Mucosa of rectum (tissue), 2 donors: ENCODE data around the gene LARGE1.

Experiments
- H3K27ac ChIP-seq, 2 donors: one replicate each; pipeline ENCODE4 v1.7.0; 2013; ENCODE audit warnings: inconsistent platforms in 2 of 2, low read depth in 2 of 2, low read length in 2 of 2
- H3K27me3 ChIP-seq, 2 donors: one replicate each; pipeline ENCODE4 v1.7.0; 2013; ENCODE audit warnings: low read length in 2 of 2; ENCODE audit not compliant: control insufficient read depth in 2 of 2, insufficient read depth in 2 of 2
- H3K36me3 ChIP-seq, 2 donors: one replicate each; pipeline ENCODE4 v1.7.0; 2013; ENCODE audit warnings: low read length in 2 of 2; ENCODE audit not compliant: control insufficient read depth in 2 of 2, insufficient read depth in 2 of 2
- H3K4me1 ChIP-seq, 2 donors: one replicate each; pipeline ENCODE4 v1.7.0; 2013; ENCODE audit warnings: low read length in 2 of 2, mild to moderate bottlenecking in 1 of 2; ENCODE audit not compliant: control insufficient read depth in 2 of 2, insufficient read depth in 2 of 2
- H3K4me3 ChIP-seq, 2 donors: one replicate each; pipeline ENCODE4 v1.7.0; 2013; ENCODE audit warnings: low read length in 2 of 2
- H3K9ac ChIP-seq, 2 donors: one replicate each; pipeline ENCODE4 v1.7.0; 2013; ENCODE audit warnings: low read length in 2 of 2, low read depth in 1 of 2, mild to moderate bottlenecking in 1 of 2
- H3K9me3 ChIP-seq, 2 donors: one replicate each; pipeline ENCODE4 v1.7.0; 2013; ENCODE audit warnings: low read length in 2 of 2; ENCODE audit not compliant: control insufficient read depth in 2 of 2
- donor health status: healthy.
- donor health status: Normal muscosa, but diverticular disease.

Gene LARGE1

DNA sequence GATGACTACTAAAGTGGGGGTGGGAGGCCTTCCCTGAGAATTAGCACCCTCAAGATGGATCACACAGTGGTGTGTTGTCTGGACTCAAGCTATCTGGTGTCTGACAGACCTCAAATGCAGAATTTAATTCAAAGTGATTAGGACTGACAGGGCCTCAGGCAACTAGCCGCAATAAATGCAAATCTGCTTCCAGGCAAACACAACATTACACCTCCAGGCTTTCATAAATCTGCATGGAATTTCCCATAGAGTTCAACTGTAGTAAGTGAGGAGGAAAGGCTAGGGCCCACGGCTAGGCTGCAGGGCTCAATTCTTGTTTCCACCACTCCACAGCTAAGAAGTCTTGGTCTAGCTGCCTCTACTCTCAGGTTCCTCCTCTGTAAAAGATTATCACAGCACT is 331.4 kb downstream of the LARGE1 start:
- Histone ChIP-seq H3K36me3 (no peaks in the 10 kb centered on the region), H3K4me1 (no peaks in the 10 kb centered on the region), H3K9ac (no peak overlapping the region), H3K9me3 (no peaks in the 10 kb centered on the region), H3K4me3 (no peak overlapping the region), H3K27me3 (no peaks in the 10 kb centered on the region), H3K27ac (no peak overlapping the region)

DNA sequence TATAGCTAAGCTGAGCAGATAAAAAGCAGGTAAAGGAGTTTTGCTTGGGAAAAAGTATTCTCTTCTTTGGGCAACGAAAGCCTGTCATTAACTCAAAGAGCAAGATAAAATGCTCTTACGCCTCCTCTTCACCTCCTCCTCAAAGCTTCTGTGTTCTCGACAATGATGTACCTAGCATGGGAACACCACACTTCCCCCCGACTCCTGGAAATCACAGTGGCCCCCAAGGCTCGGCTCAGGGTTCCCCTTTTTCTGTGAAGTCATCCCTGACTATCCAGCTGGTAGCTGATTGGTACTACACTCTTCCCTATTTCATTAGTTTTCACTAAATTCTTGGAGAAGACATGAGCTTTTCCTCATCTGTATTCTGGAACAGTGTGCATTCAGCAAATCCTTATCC is 336.1 kb downstream of the LARGE1 start:
- H3K27me3 ChIP-seq, result no peaks in the 10 kb centered on the region

DNA sequence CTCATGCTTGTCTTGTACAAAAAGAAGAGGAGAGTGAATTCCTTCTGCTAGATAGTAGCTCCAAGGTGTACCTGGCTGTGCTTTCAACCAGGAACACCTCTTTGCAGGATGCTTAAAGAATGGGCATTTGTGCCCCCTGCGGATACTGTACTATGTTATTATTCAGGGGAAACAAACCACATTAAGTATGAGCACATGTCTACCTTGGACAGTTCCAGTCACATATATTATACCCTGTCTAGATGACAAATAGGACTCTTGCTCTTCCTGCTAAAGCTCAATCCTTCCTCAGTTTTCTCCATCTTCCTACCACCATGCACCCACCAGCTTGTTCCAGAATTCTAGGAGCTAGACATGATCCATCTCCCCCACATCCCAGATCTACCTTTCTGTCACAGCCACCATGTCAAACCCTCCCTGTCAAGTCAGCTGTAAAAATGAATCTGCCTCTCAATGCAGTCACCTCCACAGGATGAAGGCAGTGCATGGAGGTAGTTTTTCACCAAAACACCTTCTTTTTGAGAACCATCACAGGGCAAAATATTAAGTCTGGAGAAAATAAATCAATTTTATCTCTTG is 337.4 kb downstream of the LARGE1 start:
- H3K27ac ChIP-seq, result no peak overlapping the region
- H3K9me3 ChIP-seq, result no peaks in the 10 kb centered on the region
- H3K4me1 ChIP-seq, result peaks cover 0 to 2% of the 10 kb centered on the region in 2 donors
- H3K27me3 ChIP-seq, result no peaks in the 10 kb centered on the region
- H3K9ac ChIP-seq, result no peak overlapping the region
- H3K4me3 ChIP-seq, result no peak overlapping the region
- no peaks in the 10 kb centered on the region for H3K36me3 ChIP-seq

More for the DNA sequence above, 336.1 kb downstream of the LARGE1 start:
- Histone ChIP-seq H3K9ac (no peak overlapping the region), H3K4me1 (peaks cover 0 to 2% of the 10 kb centered on the region in 2 donors), H3K9me3 (no peaks in the 10 kb centered on the region), H3K4me3 (no peak overlapping the region), H3K36me3 (no peaks in the 10 kb centered on the region), H3K27ac (no peak overlapping the region)

DNA sequence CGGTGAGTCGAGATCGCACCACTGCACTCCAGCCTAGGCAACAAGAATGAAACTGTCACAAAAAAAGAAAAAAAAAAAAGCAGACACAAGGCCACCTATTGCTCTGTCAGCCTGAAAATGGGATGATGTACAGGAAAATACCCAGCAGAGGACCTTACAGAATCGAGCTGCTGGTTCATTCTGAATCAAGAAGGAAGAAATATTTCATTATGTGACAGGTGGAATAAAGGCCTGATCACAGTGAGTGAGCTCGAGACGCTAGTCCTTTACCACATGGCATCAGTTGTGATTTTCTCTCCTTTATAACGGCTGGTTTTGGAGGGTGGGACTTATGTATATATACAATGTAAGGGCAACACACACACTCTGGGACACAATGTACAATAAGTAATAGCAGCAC is 340.0 kb downstream of the LARGE1 start:
- Histone ChIP-seq H3K27me3 (no peaks in the 10 kb centered on the region), H3K4me1 (peaks cover 0 to 2% of the 10 kb centered on the region in 2 donors), H3K9me3 (no peaks in the 10 kb centered on the region), H3K9ac (no peak overlapping the region), H3K27ac (no peak overlapping the region), H3K36me3 (no peaks in the 10 kb centered on the region), H3K4me3 (no peak overlapping the region)

DNA sequence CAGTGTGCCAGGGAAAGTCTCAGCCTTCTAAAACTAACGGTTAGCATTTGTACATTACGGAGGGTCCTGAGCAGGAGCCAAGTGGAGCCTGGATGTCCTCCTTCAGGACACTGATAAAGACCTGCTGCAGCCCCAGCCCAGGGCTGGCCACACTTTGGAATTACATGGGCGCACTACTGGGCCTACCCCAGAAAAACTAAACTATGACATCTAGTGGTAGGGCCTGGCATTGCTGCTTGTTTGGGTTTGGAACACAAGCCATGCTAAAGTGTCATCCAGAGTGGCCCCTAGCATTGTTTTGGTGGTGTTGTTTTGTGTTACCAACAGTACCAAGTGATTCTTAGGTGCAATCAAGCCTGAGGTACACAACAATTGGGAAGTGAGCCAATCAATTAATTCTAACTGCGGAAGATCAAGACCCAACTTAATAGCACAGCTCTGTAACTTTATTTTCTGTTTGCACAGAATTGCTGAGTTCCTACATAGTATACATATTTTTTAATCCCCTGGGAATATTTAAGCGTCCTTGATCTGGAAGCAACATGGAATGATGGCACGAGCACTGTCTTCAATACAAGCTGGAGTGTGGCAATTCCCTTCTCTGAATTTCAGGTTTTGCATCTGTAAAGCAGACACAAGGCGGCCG is 340.7 kb downstream of the LARGE1 start:
- Histone ChIP-seq H3K36me3 (no peaks in the 10 kb centered on the region), H3K27ac (no peak overlapping the region), H3K9ac (no peak overlapping the region), H3K4me1 (peaks cover 0 to 2% of the 10 kb centered on the region in 2 donors), H3K9me3 (no peaks in the 10 kb centered on the region), H3K4me3 (no peak overlapping the region), H3K27me3 (no peaks in the 10 kb centered on the region)

DNA sequence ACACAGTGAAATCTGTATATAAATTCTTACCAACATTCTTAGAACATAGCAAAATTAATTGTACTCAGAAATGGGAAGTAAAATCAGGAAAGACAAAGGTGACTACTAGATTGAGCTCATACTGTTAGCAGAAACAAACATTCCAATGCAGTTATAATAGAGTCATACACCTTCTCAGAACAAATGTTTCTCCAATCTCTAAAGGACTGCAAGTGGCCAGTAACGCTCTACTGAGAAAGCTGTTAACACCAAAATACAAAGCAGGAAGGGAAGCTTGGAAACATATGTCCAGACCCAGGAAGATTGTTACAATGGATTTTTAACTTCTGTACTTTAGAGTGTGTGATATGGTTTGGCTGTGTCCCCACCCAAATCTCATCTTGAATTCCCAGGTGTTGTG is 341.5 kb downstream of the LARGE1 start:
- no peaks in the 10 kb centered on the region for H3K36me3 ChIP-seq
- H3K4me1 ChIP-seq, result peaks cover 0 to 2% of the 10 kb centered on the region in 2 donors
- no peak overlapping the region for H3K4me3 ChIP-seq
- H3K27ac ChIP-seq, result no peak overlapping the region
- H3K9ac ChIP-seq, result no peak overlapping the region
- no peaks in the 10 kb centered on the region for H3K27me3 ChIP-seq
- no peaks in the 10 kb centered on the region for H3K9me3 ChIP-seq

DNA sequence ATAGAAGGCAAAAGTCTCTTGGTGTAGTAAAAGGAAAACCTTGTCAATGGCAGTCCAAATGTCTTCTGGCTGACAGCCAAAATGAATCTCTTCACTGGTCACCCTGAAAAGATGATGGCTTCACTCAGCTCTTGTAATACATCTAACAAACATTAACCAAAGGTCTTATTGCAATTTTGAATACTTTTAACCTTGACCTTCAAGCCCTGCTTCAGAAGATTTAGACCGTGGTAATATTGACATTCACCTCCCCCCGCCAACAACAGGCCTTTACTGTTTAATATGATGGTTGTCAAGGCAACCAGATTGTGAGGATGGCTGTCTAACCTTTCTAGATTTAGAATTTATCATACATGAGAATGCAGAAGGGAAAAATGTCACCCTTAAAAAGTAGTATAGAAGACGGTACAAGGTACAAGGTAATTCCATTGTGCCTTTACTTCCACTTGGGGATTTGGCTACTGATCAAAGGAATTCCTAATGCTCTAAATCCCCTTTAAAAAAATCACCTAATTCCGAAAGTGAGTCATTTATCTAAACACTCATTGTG is 342.3 kb downstream of the LARGE1 start:
- no peak overlapping the region for H3K9ac ChIP-seq
- H3K4me3 ChIP-seq, result no peak overlapping the region

DNA sequence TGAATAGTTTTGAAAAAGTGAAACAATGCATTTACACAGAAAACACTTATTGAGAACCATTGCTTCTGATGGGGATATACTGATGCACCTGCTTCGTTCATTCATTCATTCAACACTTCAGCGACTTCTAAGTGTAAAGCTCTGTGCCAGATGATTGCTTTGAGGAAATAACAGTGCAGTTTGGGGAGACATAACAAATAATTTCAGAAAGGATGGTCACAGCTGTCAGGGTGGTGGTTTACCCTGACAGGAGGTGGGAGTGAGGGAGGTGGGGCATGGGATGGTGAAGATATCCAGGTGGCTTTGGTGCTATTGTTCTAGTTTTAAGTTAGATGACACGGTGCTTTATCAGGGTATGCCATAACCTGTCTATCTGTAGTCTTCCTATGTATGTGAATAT is 344.1 kb downstream of the LARGE1 start:
- Histone ChIP-seq H3K9ac (no peak overlapping the region), H3K4me3 (no peak overlapping the region), H3K4me1 (peaks cover 0 to 2% of the 10 kb centered on the region in 2 donors), H3K27ac (no peak overlapping the region), H3K9me3 (no peaks in the 10 kb centered on the region), H3K36me3 (no peaks in the 10 kb centered on the region), H3K27me3 (no peaks in the 10 kb centered on the region)

More for the DNA sequence above, 342.3 kb downstream of the LARGE1 start:
- Histone ChIP-seq H3K36me3 (no peaks in the 10 kb centered on the region), H3K27me3 (no peaks in the 10 kb centered on the region), H3K27ac (no peak overlapping the region), H3K4me1 (peaks cover 0 to 2% of the 10 kb centered on the region in 2 donors), H3K9me3 (no peaks in the 10 kb centered on the region)

DNA sequence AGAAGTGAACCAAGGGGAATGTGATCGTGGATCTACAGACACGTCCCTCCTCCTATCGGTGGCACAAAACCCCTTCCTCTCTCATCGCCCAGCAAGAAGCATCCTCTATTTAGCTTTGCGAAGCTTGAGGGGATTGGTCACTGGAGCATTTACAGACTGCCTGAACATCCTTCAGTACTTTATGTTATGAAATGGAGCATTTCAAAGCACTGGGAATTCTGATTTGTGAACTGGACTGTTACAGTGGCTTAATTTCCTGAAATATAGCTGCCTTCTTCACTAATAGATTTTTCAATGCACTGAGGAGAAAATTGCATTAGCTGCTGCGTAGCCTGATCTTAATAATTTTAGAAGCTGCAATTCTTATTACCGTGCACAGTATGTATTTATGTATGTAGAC is 344.5 kb downstream of the LARGE1 start:
- Histone ChIP-seq H3K36me3 (no peaks in the 10 kb centered on the region), H3K27ac (no peak overlapping the region), H3K27me3 (no peaks in the 10 kb centered on the region), H3K4me1 (peaks cover 0 to 2% of the 10 kb centered on the region in 2 donors), H3K9ac (no peak overlapping the region), H3K4me3 (no peak overlapping the region), H3K9me3 (no peaks in the 10 kb centered on the region)

DNA sequence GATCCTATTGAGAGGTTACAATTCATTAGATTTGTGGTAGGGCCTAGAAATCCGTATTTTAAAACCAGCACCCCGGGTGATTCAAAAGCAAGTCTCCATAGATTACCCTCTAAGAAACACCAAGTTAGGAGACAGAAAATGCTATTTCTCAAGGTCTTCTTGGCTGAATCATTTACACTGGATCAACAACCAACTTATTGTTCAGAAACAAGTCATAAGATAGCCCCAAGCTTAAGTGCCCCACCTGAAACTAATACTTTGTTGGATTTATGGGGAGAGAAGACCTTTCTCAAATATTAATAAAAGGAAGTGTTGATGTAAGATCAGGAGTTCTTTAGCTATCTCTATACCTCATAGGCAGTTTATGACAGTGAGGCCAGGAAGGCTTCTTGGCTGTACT is 345.2 kb downstream of the LARGE1 start:
- Histone ChIP-seq H3K27me3 (no peaks in the 10 kb centered on the region), H3K9ac (no peak overlapping the region), H3K36me3 (no peaks in the 10 kb centered on the region), H3K9me3 (no peaks in the 10 kb centered on the region), H3K4me1 (peaks cover 0 to 2% of the 10 kb centered on the region in 2 donors), H3K27ac (no peak overlapping the region), H3K4me3 (no peak overlapping the region)
